Measurements from ENCODE around the gene CEMP1.
"Not testable (repeated sequence)": the region's sequence is repeated elsewhere in the genome, so short reads cannot be mapped to it uniquely, and the experiment has no call there.

- not testable (repeated sequence) for TF ChIP-seq CTCF, POLR2A (IDR thresholded peaks at IDR 0.05)
Measured at GRCh38 chr16:2533142-2533755, 2.0 kb upstream of the CEMP1 start.

All from body of pancreas (tissue), 4 donors.